PC-9 (cell line): ENCODE results near the gene PRICKLE2. TPM values are rescaled to one million over a fixed set of nuclear protein-coding genes. Genes with fewer than 3 reads are reported as not detected.

Source experiments
- BruUV-seq: library from RNA; stranded (reverse); fragments of 400-500 nt; replicated peaks from 2 replicates; lab custom pipeline; 2021; lab: Mats Ljungman, UMichigan
- CTCF ChIA-PET: fragments of 300-600 bp; sonication (Branson Sonifier 250); formaldehyde crosslinking; loops from one replicate; lab custom pipeline; 2022; ENCODE audit warnings: antibody characterized with exemption; lab: Charles Lee
- POLR2A ChIA-PET: fragments of 300-600 bp; sonication (Branson Sonifier 250); formaldehyde crosslinking; loops from one replicate; lab custom pipeline; 2022; ENCODE audit warnings: antibody characterized with exemption; ENCODE audit not compliant: unreplicated experiment; lab: Charles Lee
- DNase-seq, 2 experiments: peaks; one replicate each; pipeline versions ENCODE4 v3.0.0 to v3.0.0-alpha.2; 2015 to 2022; ENCODE audit warnings: mixed read lengths in 1 of 2
- H2AFZ ChIP-seq: fragments of 200-600 bp; sonication (generic); 2 replicates; pipeline ENCODE4 v1.8.1; 2017; ENCODE audit warnings: antibody characterized with exemption
- H3F3A ChIP-seq: fragments of 200-600 bp; sonication (generic); 2 replicates; pipeline ENCODE4 v1.8.1; 2017; ENCODE audit warnings: antibody characterized with exemption, mild to moderate bottlenecking, low read depth; ENCODE audit not compliant: insufficient read depth
- H3K27ac ChIP-seq: fragments of 200-600 bp; sonication (generic); 2 replicates; pipeline ENCODE4 v1.6.1; 2016; ENCODE audit warnings: mixed run types
- H3K27me3 ChIP-seq: fragments of 200-600 bp; sonication (generic); 2 replicates; pipeline ENCODE4 v1.6.1; 2016; ENCODE audit warnings: low read depth, mixed run types; ENCODE audit not compliant: insufficient read depth
- H3K36me3 ChIP-seq: fragments of 200-600 bp; sonication (generic); 2 replicates; pipeline ENCODE4 v1.6.1; 2016; ENCODE audit warnings: low read depth, mixed run types
- H3K4me1 ChIP-seq: fragments of 200-600 bp; sonication (generic); replicated peaks from 2 replicates; pipeline ENCODE4 v1.6.1; 2016; ENCODE audit warnings: mixed run types; ENCODE audit not compliant: insufficient read depth
- H3K4me2 ChIP-seq: fragments of 200-600 bp; sonication (generic); 2 replicates; pipeline ENCODE4 v1.6.1; 2017; ENCODE audit warnings: mixed run types
- H3K4me3 ChIP-seq: fragments of 200-600 bp; sonication (generic); 2 replicates; pipeline ENCODE4 v1.6.1; 2016; ENCODE audit warnings: mixed run types
- H3K79me2 ChIP-seq: fragments of 200-600 bp; sonication (generic); 2 replicates; pipeline ENCODE4 v1.6.1; 2017; ENCODE audit warnings: low read depth, mixed run types
- H3K9me2 ChIP-seq: fragments of 200-600 bp; sonication (generic); 2 replicates; pipeline ENCODE4 v1.8.1; 2017; ENCODE audit warnings: mild to moderate bottlenecking; ENCODE audit not compliant: insufficient read depth
- H3K9me3 ChIP-seq: fragments of 200-600 bp; sonication (generic); 2 replicates; pipeline ENCODE4 v1.8.1; 2016; ENCODE audit warnings: low read depth; ENCODE audit not compliant: insufficient read depth
- H4K20me1 ChIP-seq: fragments of 200-600 bp; sonication (generic); 2 replicates; pipeline ENCODE4 v1.8.1; 2017; ENCODE audit not compliant: insufficient read depth
- EZH2 ChIP-seq: fragments of 200-600 bp; sonication (generic); IDR thresholded peaks from 2 replicates; pipeline ENCODE4 v1.8.0; 2017; ENCODE audit warnings: antibody characterized with exemption, low read depth
- intact Hi-C: fragments of 100-400 bp; cut with micrococcal nuclease; formaldehyde crosslinking; loops from one replicate; pipeline ENCODE4 v1.10.0; 2022; ENCODE audit not compliant: unreplicated experiment
- total RNA-seq: library from RNA; stranded (reverse); gene quantifications from 2 replicates; pipeline ENCODE4 v1.2.3, GENCODE V29; 2021
- TF ChIP-seq, protein P1 (sequence below): fragments of 200-600 bp; sonication (generic); conservative IDR thresholded peaks from 2 replicates; pipeline ENCODE4 v1.6.1; 2017; ENCODE audit warnings: mixed run types, antibody characterized with exemption, mild to moderate bottlenecking, moderate library complexity

The PRICKLE2 gene
- total RNA-seq, 1 experiment from 2014 or later: 7.9 TPM

DNA sequence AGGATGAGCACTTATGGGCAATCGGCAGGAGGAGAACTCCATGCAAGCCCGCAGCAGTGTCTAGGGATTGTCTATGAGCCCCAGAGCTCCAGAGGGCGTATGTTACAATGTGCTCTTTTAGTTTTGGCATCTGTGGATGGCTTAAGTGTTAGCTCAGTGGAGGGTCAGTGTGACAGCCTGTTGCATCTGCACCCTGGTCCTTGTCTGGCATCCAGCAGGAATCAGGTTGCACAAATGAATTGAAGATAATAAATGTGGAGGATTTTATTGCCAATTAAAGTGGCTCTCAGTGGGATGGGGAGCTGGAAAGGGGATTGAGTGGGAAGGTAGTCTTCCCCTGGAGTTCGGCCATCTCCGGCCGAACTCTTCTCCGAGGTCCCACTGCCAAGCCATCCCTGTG lies 11.8 kb upstream of the PRICKLE2 start:
- H4K20me1 ChIP-seq: no peaks in the 10 kb centered on the region
- DNase-seq: no peak
- no peak for TF ChIP-seq EZH2
- TF ChIP-seq, protein P1, sequence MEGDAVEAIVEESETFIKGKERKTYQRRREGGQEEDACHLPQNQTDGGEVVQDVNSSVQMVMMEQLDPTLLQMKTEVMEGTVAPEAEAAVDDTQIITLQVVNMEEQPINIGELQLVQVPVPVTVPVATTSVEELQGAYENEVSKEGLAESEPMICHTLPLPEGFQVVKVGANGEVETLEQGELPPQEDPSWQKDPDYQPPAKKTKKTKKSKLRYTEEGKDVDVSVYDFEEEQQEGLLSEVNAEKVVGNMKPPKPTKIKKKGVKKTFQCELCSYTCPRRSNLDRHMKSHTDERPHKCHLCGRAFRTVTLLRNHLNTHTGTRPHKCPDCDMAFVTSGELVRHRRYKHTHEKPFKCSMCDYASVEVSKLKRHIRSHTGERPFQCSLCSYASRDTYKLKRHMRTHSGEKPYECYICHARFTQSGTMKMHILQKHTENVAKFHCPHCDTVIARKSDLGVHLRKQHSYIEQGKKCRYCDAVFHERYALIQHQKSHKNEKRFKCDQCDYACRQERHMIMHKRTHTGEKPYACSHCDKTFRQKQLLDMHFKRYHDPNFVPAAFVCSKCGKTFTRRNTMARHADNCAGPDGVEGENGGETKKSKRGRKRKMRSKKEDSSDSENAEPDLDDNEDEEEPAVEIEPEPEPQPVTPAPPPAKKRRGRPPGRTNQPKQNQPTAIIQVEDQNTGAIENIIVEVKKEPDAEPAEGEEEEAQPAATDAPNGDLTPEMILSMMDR: no peak
- intact Hi-C loops: loop anchor here (5.0 kb wide), 1 partner anchor 205 kb away; no protein-coding TSS in a partner anchor
- ChIA-PET CTCF (interaction anchor here (0.6 kb wide), 1 partner anchor 835 kb away, joined by 4 read pairs; no protein-coding TSS in a partner anchor), POLR2A (no interaction called here)
- no peak overlapping the region for H3K4me3 ChIP-seq
- 0 out of 2 replicates have a peak, but pooled peaks cover 5% of the 10 kb centered on the region for H3K4me1 ChIP-seq
- no peaks in the 10 kb centered on the region for H3F3A ChIP-seq
- H3K4me2 ChIP-seq: no peak overlapping the region
- BruUV-seq: no TSS peak
- no peaks in the 10 kb centered on the region for H3K9me3 ChIP-seq
- H3K27me3 ChIP-seq: no peaks in the 10 kb centered on the region
- no peaks in the 10 kb centered on the region for H3K9me2 ChIP-seq
- H2AFZ ChIP-seq: no peak overlapping the region
- no peaks in the 10 kb centered on the region for H3K36me3 ChIP-seq
- no peak overlapping the region for H3K27ac ChIP-seq
- H3K79me2 ChIP-seq: no peaks in the 10 kb centered on the region

DNA sequence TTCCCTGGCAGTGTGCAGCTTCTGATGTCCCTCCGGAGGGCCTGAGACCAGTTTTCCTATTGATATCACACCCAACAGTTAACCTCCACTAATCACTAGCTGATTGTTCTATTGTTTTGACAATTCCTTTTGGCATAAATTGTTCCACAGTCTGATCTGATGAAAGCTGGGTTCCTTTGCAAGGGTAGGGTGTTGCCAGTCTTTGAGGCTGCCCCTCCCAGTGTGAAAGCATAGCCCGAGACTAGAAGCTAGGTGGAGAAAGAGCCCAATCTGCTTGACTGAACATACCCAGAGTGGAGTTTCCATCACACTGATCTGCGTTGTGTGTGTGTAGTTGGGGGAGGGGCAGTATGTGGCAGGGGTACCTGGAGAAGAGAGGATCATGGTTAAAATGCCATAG lies 10.3 kb upstream of the PRICKLE2 start:
- DNase-seq: no peak
- Histone ChIP-seq H3F3A (no peaks in the 10 kb centered on the region), H2AFZ (no peak overlapping the region), H3K4me3 (no peak overlapping the region), H3K4me1 (0 out of 2 replicates have a peak, but pooled peaks cover 5% of the 10 kb centered on the region), H3K36me3 (no peaks in the 10 kb centered on the region), H3K27ac (no peak overlapping the region), H3K9me3 (no peaks in the 10 kb centered on the region), H3K27me3 (no peaks in the 10 kb centered on the region), H3K9me2 (no peaks in the 10 kb centered on the region), H3K79me2 (no peaks in the 10 kb centered on the region), H3K4me2 (no peak overlapping the region), H4K20me1 (no peaks in the 10 kb centered on the region)
- ChIA-PET CTCF (no interaction called here), POLR2A (no interaction called here)
- intact Hi-C loops: loop anchor here (5.0 kb wide), 1 partner anchor 203 kb away; no protein-coding TSS in a partner anchor
- BruUV-seq: no TSS peak
- TF ChIP-seq EZH2: no peak
- TF ChIP-seq, protein P1: no peak

DNA sequence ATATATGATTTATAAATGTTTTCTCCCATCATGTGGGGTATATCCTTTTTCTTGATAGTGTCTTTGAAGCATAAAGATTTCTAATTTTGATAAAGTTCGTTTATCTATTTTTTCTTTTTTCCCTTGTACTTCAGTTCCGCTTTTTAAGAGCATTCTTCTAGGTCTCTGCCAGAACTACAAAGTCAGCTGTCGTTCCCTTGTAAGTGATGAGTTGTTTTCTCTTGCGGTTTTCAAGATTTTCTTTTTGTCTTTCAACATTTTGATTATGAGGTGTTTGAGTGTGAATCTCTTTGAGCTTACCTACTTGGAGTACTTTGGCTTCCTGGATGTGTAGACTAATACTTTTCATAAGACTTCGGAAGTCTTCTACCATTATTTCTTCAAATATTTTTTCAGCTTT lies 9.3 kb upstream of the PRICKLE2 start:
- H3K4me3 ChIP-seq: no peak overlapping the region
- no peak overlapping the region for H2AFZ ChIP-seq
- no peaks in the 10 kb centered on the region for H4K20me1 ChIP-seq
- no peaks in the 10 kb centered on the region for H3K27me3 ChIP-seq
- intact Hi-C loops: no loop called here
- ChIA-PET POLR2A (no interaction called here), CTCF (no interaction called here)
- H3K36me3 ChIP-seq: no peaks in the 10 kb centered on the region
- H3F3A ChIP-seq: no peaks in the 10 kb centered on the region
- BruUV-seq: no TSS peak
- no peak for DNase-seq
- no peak overlapping the region for H3K27ac ChIP-seq
- TF ChIP-seq, protein P1: no peak
- no peak for TF ChIP-seq EZH2
- no peak overlapping the region for H3K4me2 ChIP-seq
- H3K79me2 ChIP-seq: no peaks in the 10 kb centered on the region
- no peaks in the 10 kb centered on the region for H3K9me2 ChIP-seq
- no peaks in the 10 kb centered on the region for H3K9me3 ChIP-seq
- 0 out of 2 replicates have a peak, but pooled peaks cover 5% of the 10 kb centered on the region for H3K4me1 ChIP-seq
